ENCODE measurements around the gene SELL. TPM values are rescaled to one million over a fixed set of nuclear protein-coding genes. Genes with fewer than 3 reads are reported as not detected.

The SELL gene
- polyA plus RNA-seq (0.03 to 0.08 TPM in 2 of 3 replicates, not detected in the other), polyA minus RNA-seq (not detected in 3 replicates)
- not detected for polyA plus RNA-seq (2011; ENCODE audit: low read depth)
- polyA plus RNA-seq (2011; cell fraction: cytosol; rRNA removed) = not detected in 2 replicates
- not detected in 2 replicates for polyA plus RNA-seq (2011; cell fraction: nucleus; rRNA removed)
- polyA plus RNA-seq (2012; ENCODE audit: low replicate concordance) = not detected in 2 replicates
- not detected for polyA minus RNA-seq (2011; cell fraction: cytosol; rRNA and poly(A)+ RNA removed)
- not detected in 2 replicates for polyA minus RNA-seq (2011; cell fraction: nucleus; rRNA and poly(A)+ RNA removed)

GRCh38 chr1:169711469-169712308, at the start of gene SELL:
Gene SELL, minus strand, starts transcription at chr1:169711620. Its CDS starts 122 bp downstream, at chr1:169711498.
- no peaks in the 10 kb centered on the region for H3K36me3 ChIP-seq (ENCODE audit: control insufficient read depth in 2 of 2, extremely low read depth in 1 of 2, insufficient read depth in 2 of 2, low read length in 2 of 2)
- TF ChIP-seq EZH2 (IDR thresholded peaks at IDR 0.05; ENCODE audit: low read length) (no peak), CTCF (optimal IDR thresholded peaks at IDR 0.05 in 1 of 3, IDR thresholded peaks at IDR 0.05 in 1 of 3, conservative IDR thresholded peaks at IDR 0.05 in 1 of 3; ENCODE audit: extremely low read depth in 1 of 3, insufficient read depth in 2 of 3, low read length in 3 of 3) (peak; percentile 82 to 94 (median 85))
- H3K4me1 ChIP-seq (ENCODE audit: control insufficient read depth, extremely low read depth, insufficient read depth, low read length) = peaks cover 5% of the 10 kb centered on the region
- no peaks in the 10 kb centered on the region for H3K79me2 ChIP-seq (ENCODE audit: control insufficient read depth, insufficient read depth, low read length)
- FAIRE-seq (peak; percentile 92), DNase-seq (ENCODE audit: low read depth, low spot score) (peak; percentile 21)
- no peaks in the 10 kb centered on the region for H3K27me3 ChIP-seq (ENCODE audit: control insufficient read depth, extremely low read depth, insufficient read depth, low read length)
- H4K20me1 ChIP-seq (ENCODE audit: control insufficient read depth, extremely low read depth, insufficient read depth, low read length) = no peaks in the 10 kb centered on the region
- no peaks in the 10 kb centered on the region for H3K9me1 ChIP-seq (ENCODE audit: control insufficient read depth, extremely low read depth, insufficient read depth, low read length)
- peak within 1 kb of the TSS in 2 of 3 experiments; percentile 44 to 66 for H3K4me3 ChIP-seq (ENCODE audit: control insufficient read depth in 2 of 3, extremely low read depth in 1 of 3, insufficient read depth in 2 of 3, low read depth in 1 of 3, low read length in 3 of 3)
- dilution Hi-C loops (cut with MboI; ENCODE audit: extremely low pct_ligation_motif_present, low sequenced_read_pairs) = no loop called here
- no peak within 1 kb of the TSS for H3K27ac ChIP-seq (ENCODE audit: control insufficient read depth, insufficient read depth, low read length)
- H2AFZ ChIP-seq (ENCODE audit: control insufficient read depth, low read length) = peak within 1 kb of the TSS; percentile 97
- H3K4me2 ChIP-seq (ENCODE audit: control insufficient read depth, extremely low read depth, insufficient read depth, low read depth, low read length) = peak within 1 kb of the TSS; percentile 82
- H3K9ac ChIP-seq (ENCODE audit: control insufficient read depth, extremely low read depth, insufficient read depth, low read length) = no peak within 1 kb of the TSS
- no peaks in the 10 kb centered on the region for H3K9me3 ChIP-seq (ENCODE audit: control insufficient read depth, low read depth, low read length)

- H3K9ac ChIP-seq (ENCODE audit: control insufficient read depth, extremely low read depth, insufficient read depth, low read length) = no peak overlapping the region
- no peaks in the 10 kb centered on the region for H3K9me3 ChIP-seq (ENCODE audit: control insufficient read depth, low read depth, low read length)
- H2AFZ ChIP-seq (ENCODE audit: control insufficient read depth, low read length) = no peak overlapping the region
- DNase-seq (ENCODE audit: low read depth, low spot score) (no peak), FAIRE-seq (no peak)
- dilution Hi-C loops (cut with MboI; ENCODE audit: extremely low pct_ligation_motif_present, low sequenced_read_pairs) = no loop called here
- no peaks in the 10 kb centered on the region for H3K4me1 ChIP-seq (ENCODE audit: control insufficient read depth, extremely low read depth, insufficient read depth, low read length)
- H3K79me2 ChIP-seq (ENCODE audit: control insufficient read depth, insufficient read depth, low read length) = no peaks in the 10 kb centered on the region
- H3K27me3 ChIP-seq (ENCODE audit: control insufficient read depth, extremely low read depth, insufficient read depth, low read length) = no peaks in the 10 kb centered on the region
- no peak for TF ChIP-seq EZH2 (IDR thresholded peaks at IDR 0.05; ENCODE audit: low read length)
- no peak for TF ChIP-seq CTCF (optimal IDR thresholded peaks at IDR 0.05 in 1 of 3, IDR thresholded peaks at IDR 0.05 in 1 of 3, conservative IDR thresholded peaks at IDR 0.05 in 1 of 3; ENCODE audit: extremely low read depth in 1 of 3, insufficient read depth in 2 of 3, low read length in 3 of 3)
- no peak overlapping the region for H3K4me2 ChIP-seq (ENCODE audit: control insufficient read depth, extremely low read depth, insufficient read depth, low read depth, low read length)
- H3K27ac ChIP-seq (ENCODE audit: control insufficient read depth, insufficient read depth, low read length) = no peak overlapping the region
- no peaks in the 10 kb centered on the region for H4K20me1 ChIP-seq (ENCODE audit: control insufficient read depth, extremely low read depth, insufficient read depth, low read length)
- no peak overlapping the region for H3K4me3 ChIP-seq (ENCODE audit: control insufficient read depth in 2 of 3, extremely low read depth in 1 of 3, insufficient read depth in 2 of 3, low read depth in 1 of 3, low read length in 3 of 3)
- H3K36me3 ChIP-seq (ENCODE audit: control insufficient read depth in 2 of 2, extremely low read depth in 1 of 2, insufficient read depth in 2 of 2, low read length in 2 of 2) = no peaks in the 10 kb centered on the region
- H3K9me1 ChIP-seq (ENCODE audit: control insufficient read depth, extremely low read depth, insufficient read depth, low read length) = no peaks in the 10 kb centered on the region
Observed at GRCh38 chr1:169759038-169759437, 47.6 kb upstream of the SELL start.

All from keratinocyte (primary cell).